K562 (cell line): ENCODE results near the gene DUSP16. TPM values are rescaled to one million over a fixed set of nuclear protein-coding genes. Genes with fewer than 3 reads are reported as not detected.

Source experiments
- CBX2 ChIP-seq: fragments of 200-600 bp; sonication (generic); IDR thresholded peaks from one replicate; pipeline ENCODE4 v1.6.1; 2012; ENCODE audit warnings: mild to moderate bottlenecking, low read length, inconsistent platforms; ENCODE audit not compliant: insufficient read depth, poor library complexity, severe bottlenecking
- CBX5 ChIP-seq: IDR thresholded peaks from 2 replicates; pipeline ENCODE4 v1.6.1; 2014; ENCODE audit warnings: low read depth, borderline replicate concordance
- CREB3 ChIP-seq: fragments of 450-650 bp; conservative IDR thresholded peaks from 2 replicates; pipeline ENCODE4 v1.6.1; 2016; ENCODE audit warnings: missing genetic modification characterization, low read depth, mild to moderate bottlenecking, missing compliant biosample characterization, moderate library complexity
- DEAF1 ChIP-seq: fragments of 450-650 bp; formaldehyde crosslinking; IDR thresholded peaks from 2 replicates; pipeline ENCODE4 v1.4.0; 2020; ENCODE audit warnings: mild to moderate bottlenecking, moderate library complexity
- ETV1 ChIP-seq: fragments of 450-650 bp; conservative IDR thresholded peaks from 2 replicates; pipeline ENCODE4 v1.6.1; 2016; ENCODE audit warnings: missing genetic modification characterization, control low read depth, low read depth, missing compliant biosample characterization
- GTF3C2 ChIP-seq: IDR thresholded peaks from 3 replicates; pipeline ENCODE4 v1.6.1; 2011; ENCODE audit warnings: borderline replicate concordance, mild to moderate bottlenecking, moderate library complexity; ENCODE audit not compliant: insufficient read length; ENCODE audit errors: extremely low read depth
- HNRNPH1 ChIP-seq: fragments of 200-400 bp; formaldehyde crosslinking; optimal IDR thresholded peaks from 2 replicates; pipeline ENCODE3; 2017; ENCODE audit warnings: low read depth, mild to moderate bottlenecking, low read length, moderate library complexity
- POLR2A ChIP-seq: fragments of 450-650 bp; conservative IDR thresholded peaks from 2 replicates; pipeline ENCODE4 v1.6.1; 2016
- PRMT5 ChIP-seq: sonication (generic); formaldehyde crosslinking; IDR thresholded peaks from 2 replicates; pipeline ENCODE4 v1.5.0; 2020; ENCODE audit warnings: missing genetic modification reagents
- PURB ChIP-seq: sonication (generic); formaldehyde crosslinking; IDR thresholded peaks from 2 replicates; pipeline ENCODE4 v1.9.0; 2021; ENCODE audit warnings: low read depth, mild to moderate bottlenecking, missing genetic modification reagents
- SMAD1 ChIP-seq: fragments of 150-350 bp; IDR thresholded peaks from 2 replicates; pipeline ENCODE4 v1.6.1; 2014; ENCODE audit warnings: low read length, low read depth; ENCODE audit not compliant: partially characterized antibody
- SMARCA4 ChIP-seq: fragments of 450-650 bp; IDR thresholded peaks from 2 replicates; pipeline ENCODE4 v1.6.1; 2016
- TRIM28 ChIP-seq: fragments of 450-650 bp; IDR thresholded peaks from 2 replicates; pipeline ENCODE4 v1.6.1; 2017
- ZBTB5 ChIP-seq: fragments of 450-650 bp; IDR thresholded peaks from 2 replicates; pipeline ENCODE4 v1.6.1; 2017; ENCODE audit warnings: antibody characterized with exemption
- ZBTB7A ChIP-seq: IDR thresholded peaks from 2 replicates; pipeline ENCODE4 v1.6.1; 2011; ENCODE audit warnings: low read depth, mild to moderate bottlenecking, low read length, moderate library complexity, borderline replicate concordance; ENCODE audit not compliant: control insufficient read depth
- ZC3H8 ChIP-seq: fragments of 450-650 bp; IDR thresholded peaks from 2 replicates; pipeline ENCODE4 v1.6.1; 2017
- ZFP36 ChIP-seq: fragments of 150-350 bp; IDR thresholded peaks from 2 replicates; pipeline ENCODE4 v1.6.1; 2018; ENCODE audit warnings: low read length, low read depth; ENCODE audit not compliant: partially characterized antibody
- ZHX1 ChIP-seq: fragments of 150-350 bp; conservative IDR thresholded peaks from 2 replicates; pipeline ENCODE4 v1.6.1; 2014; ENCODE audit warnings: low read length
- polyA plus RNA-seq, 8 experiments: library from polyadenylated mRNA; depleted of rRNA in 4 of 8; stranded (reverse) in 5 of 8; unstranded in 3 of 8; fragments of >200 nt; fragmentation: Nextera tagmentation in 2 of 8; fragmentation: Illumina TruSeq in 1 of 8; extraction: Ambion mirVana in 2 of 8; extraction: Trizol in 1 of 8; gene quantifications; 2 replicates each; pipeline versions ENCODE4 v1.2.1 to v1.2.3, GENCODE V29; 2011 to 2014; ENCODE audit warnings: inconsistent platforms in 1 of 8, missing spikeins in 1 of 8
- total RNA-seq, 7 experiments: library from RNA; depleted of rRNA in 6 of 7; stranded (reverse); fragments of >200 nt in 6 of 7; fragmentation: Illumina TruSeq in 2 of 7; extraction: Trizol in 2 of 7; gene quantifications; 2 replicates each; pipeline versions ENCODE4 v1.2.1 to v1.2.3, GENCODE V29; 2011 to 2021; ENCODE audit warnings: low replicate concordance in 1 of 7

Gene DUSP16
- total and polyA plus RNA-seq, 9 of the 15 experiments (the other 6 are each of a cell fraction or from before 2014, with no cell fraction given): 0.70 to 12.3 (median 5.7) TPM

- 0 out of 2 replicates have a peak, but pooled peaks have one; percentile 6 for TF ChIP-seq ETV1
- no peak for TF ChIP-seq HNRNPH1
- TF ChIP-seq TRIM28: 0 out of 2 replicates have a peak, but pooled peaks have one; percentile 32
- TF ChIP-seq ZHX1: no peak
- TF ChIP-seq ZFP36: no peak
- no peak for TF ChIP-seq GTF3C2
- TF ChIP-seq CBX5: no peak
- TF ChIP-seq PURB: no peak
- no peak for TF ChIP-seq ZC3H8
- TF ChIP-seq PRMT5 (CRISPR knock-in tag): no peak
- TF ChIP-seq ZBTB5: no peak
- no peak for TF ChIP-seq DEAF1 (CRISPR knock-in tag)
- TF ChIP-seq SMAD1: no peak
- no peak for TF ChIP-seq ZBTB7A
- no peak for TF ChIP-seq SMARCA4
- TF ChIP-seq POLR2A: peak; percentile 75
- TF ChIP-seq CBX2: no peak
- TF ChIP-seq CREB3 (tag): no peak
These were observed 49.0 kb upstream of the DUSP16 start, which contains the start of gene CREBL2 (continued) for GRCh38 chr12:12611512-12612306.
